NT2/D1 (cell line): ENCODE results near the gene STAP2.

ENCODE experiments used
- DNase-seq: peaks from one replicate; pipeline ENCODE4 v3.0.0-alpha.2; 2011; ENCODE audit warnings: low read depth, low spot score
- H3K27me3 ChIP-seq: 2 replicates; pipeline ENCODE4 v1.6.0; 2011; ENCODE audit warnings: mild to moderate bottlenecking; ENCODE audit not compliant: insufficient read length, insufficient read depth
- H3K36me3 ChIP-seq: 2 replicates; pipeline ENCODE4 v1.6.1; 2011; ENCODE audit warnings: mild to moderate bottlenecking, low read length, mixed read lengths; ENCODE audit not compliant: insufficient read depth, insufficient read length
- H3K4me1 ChIP-seq: 2 replicates; pipeline ENCODE4 v1.5.1; 2011; ENCODE audit not compliant: insufficient read depth, insufficient read length
- H3K4me3 ChIP-seq: 2 replicates; pipeline ENCODE4 v1.5.1; 2011; ENCODE audit warnings: low read depth; ENCODE audit not compliant: insufficient read length
- H3K9ac ChIP-seq: 2 replicates; pipeline ENCODE4 v1.6.0; 2011; ENCODE audit warnings: low read depth; ENCODE audit not compliant: insufficient read length
- H3K9me3 ChIP-seq: 2 replicates; pipeline ENCODE4 v1.5.1; 2011; ENCODE audit warnings: mild to moderate bottlenecking, low read length; ENCODE audit not compliant: insufficient read depth
- SUZ12 ChIP-seq: IDR thresholded peaks from 2 replicates; pipeline ENCODE4 v1.6.1; 2011; ENCODE audit not compliant: insufficient read length, insufficient read depth; ENCODE audit errors: extremely low read depth
- YY1 ChIP-seq: IDR thresholded peaks from 2 replicates; pipeline ENCODE4 v1.6.1; 2011; ENCODE audit not compliant: insufficient read length, insufficient read depth
- ZNF274 ChIP-seq: IDR thresholded peaks from 2 replicates; pipeline ENCODE4 v1.6.1; 2011; ENCODE audit warnings: mild to moderate bottlenecking, low read depth, low read length

Gene STAP2

DNA sequence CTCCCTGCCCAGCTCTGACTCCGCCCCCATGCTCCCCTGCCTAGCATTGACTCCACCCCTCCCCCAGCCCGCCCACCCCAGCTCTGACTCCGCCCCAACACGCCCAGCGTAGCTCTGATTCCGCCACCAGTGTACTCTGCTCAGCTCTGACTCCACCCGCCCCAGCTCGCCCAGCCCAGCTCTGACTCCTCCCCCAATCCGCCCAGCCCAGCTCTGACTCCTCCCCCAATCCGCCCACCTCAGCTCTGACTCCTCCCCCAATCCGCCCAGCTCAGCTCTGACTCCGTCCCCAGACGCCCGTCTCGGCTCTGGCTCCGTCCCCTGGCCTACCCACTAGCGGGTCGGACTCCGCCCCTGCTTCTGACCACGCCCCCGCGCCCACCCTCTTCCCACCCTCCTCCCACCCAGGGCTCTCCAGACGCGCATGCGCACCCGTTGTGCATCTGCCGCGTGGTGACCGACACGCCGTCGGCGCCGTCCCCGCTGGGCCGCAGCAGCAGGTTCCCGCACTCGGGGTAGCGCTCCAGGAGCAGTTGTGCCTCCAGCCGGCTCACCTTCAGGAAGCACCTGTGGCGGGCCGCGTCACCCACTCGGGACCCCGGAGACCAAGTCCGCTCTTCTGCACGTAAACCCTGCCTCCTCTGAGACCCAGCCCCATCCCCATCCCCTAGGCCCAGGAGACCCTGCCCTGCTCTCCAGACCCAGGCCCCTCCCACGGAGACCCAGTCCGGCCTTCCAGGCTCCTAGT lies 10.2 kb downstream of the STAP2 start:
- H3K36me3 ChIP-seq = peaks cover 12% of the 10 kb centered on the region
- peak overlapping the region; percentile 85 for H3K4me3 ChIP-seq
- no peaks in the 10 kb centered on the region for H3K27me3 ChIP-seq
- peak overlapping the region; percentile 93 for H3K9ac ChIP-seq
- peaks cover 6% of the 10 kb centered on the region for H3K4me1 ChIP-seq
- H3K9me3 ChIP-seq = no peaks in the 10 kb centered on the region
- TF ChIP-seq YY1 = no peak
- no peak for TF ChIP-seq ZNF274
- no peak for TF ChIP-seq SUZ12
- DNase-seq = peak; percentile 94

DNA sequence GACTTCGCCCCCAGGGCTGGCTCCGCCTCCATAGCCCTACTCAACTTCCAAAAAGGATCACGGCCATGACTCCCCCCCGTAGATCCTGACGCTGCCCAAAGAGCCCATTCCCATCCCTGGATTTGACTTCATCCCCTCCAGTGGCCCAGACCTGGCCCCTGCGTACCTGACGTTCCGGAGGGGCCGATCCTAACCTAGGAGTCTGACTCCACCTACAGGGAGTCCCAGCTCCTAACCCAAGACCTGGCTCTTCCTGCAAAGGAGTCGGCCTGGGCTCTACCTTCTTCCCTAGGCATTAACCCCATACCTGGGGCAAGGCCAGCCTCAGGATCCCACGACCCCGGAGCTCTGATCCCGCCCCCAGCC lies 10.8 kb downstream of the STAP2 start:
- TF ChIP-seq SUZ12 (no peak), ZNF274 (no peak), YY1 (no peak)
- Histone ChIP-seq H3K9me3 (no peaks in the 10 kb centered on the region), H3K4me3 (peak overlapping the region; percentile 42), H3K36me3 (peaks cover 16% of the 10 kb centered on the region), H3K27me3 (no peaks in the 10 kb centered on the region), H3K9ac (peak overlapping the region; percentile 68), H3K4me1 (peaks cover 6% of the 10 kb centered on the region)
- no peak for DNase-seq

DNA sequence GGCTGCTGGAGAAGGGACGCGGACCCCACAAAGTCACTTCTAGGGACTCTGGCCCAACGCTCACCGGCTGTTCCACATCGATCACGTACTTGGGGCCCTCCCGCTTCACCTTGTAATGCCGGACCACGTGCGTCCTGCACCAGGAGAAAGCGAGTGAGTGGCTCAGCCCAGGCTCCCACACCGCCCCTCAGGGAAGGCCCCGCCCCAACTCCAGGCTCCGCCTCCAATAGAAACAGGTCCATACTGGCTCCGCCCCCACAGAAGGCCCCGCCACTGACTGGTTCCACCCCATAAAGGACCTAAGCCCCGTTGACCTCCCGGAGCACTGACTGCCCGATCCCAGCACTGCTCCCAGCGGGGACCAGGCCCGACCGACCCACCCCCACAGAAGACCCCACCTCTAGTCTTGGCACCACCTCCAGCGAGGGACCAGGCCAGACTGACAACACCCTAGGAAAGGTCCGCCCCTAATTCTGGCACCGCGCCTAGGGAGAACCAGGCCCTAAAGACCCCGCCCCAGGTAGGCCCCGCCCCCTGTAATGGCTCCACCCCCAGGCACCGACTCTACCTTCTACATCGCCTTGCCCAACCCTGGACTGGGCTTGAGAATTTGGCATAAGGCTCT lies 11.3 kb downstream of the STAP2 start:
- DNase-seq = peak; percentile 89
- TF ChIP-seq SUZ12 = no peak
- TF ChIP-seq YY1 = no peak
- Histone ChIP-seq H3K4me3 (peak overlapping the region; percentile 48), H3K9ac (peak overlapping the region; percentile 68), H3K27me3 (no peaks in the 10 kb centered on the region), H3K36me3 (peaks cover 18% of the 10 kb centered on the region), H3K9me3 (peaks cover under 1% of the 10 kb centered on the region; the same call in 1 of the 2 replicates), H3K4me1 (peaks cover 6% of the 10 kb centered on the region)

DNA sequence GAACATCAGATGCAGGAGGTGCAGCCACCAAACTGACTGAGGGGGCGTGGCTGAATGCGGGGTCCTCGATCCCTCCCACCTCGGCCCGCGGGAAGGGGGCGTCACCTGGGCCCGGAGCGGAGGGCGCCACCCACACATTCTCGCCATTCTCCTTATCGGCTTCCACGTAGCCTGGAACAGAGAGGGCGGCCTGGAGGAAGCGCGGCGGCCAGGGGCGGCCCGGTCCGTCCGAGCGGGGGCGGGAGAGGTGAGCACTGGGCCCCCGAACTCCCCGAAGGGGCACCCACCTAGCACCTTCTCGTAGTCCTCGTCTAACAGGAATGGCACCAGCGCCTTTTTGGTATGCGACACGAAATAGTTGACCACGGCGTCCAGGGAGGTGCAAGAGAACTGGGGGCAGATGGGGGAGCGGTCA lies 11.8 kb downstream of the STAP2 start:
- Histone ChIP-seq H3K36me3 (peaks cover 18% of the 10 kb centered on the region), H3K9ac (peak overlapping the region; percentile 61), H3K27me3 (no peaks in the 10 kb centered on the region), H3K4me3 (peak overlapping the region; percentile 48), H3K9me3 (peaks cover 6% of the 10 kb centered on the region), H3K4me1 (peaks cover 6% of the 10 kb centered on the region)
- TF ChIP-seq SUZ12 (no peak), YY1 (no peak), ZNF274 (no peak)
- DNase-seq = peak; percentile 40

GRCh38 chr19:4326215-4326836 lies 12.3 kb downstream of the STAP2 start:
- Histone ChIP-seq H3K9me3 (peaks cover 11% of the 10 kb centered on the region), H3K4me1 (peaks cover 6% of the 10 kb centered on the region), H3K27me3 (no peaks in the 10 kb centered on the region), H3K4me3 (peak overlapping the region; percentile 48), H3K36me3 (peaks cover 18% of the 10 kb centered on the region), H3K9ac (peak overlapping the region; percentile 6)
- TF ChIP-seq ZNF274 (no peak), YY1 (no peak), SUZ12 (no peak)
- DNase-seq = no peak

- peaks cover 6% of the 10 kb centered on the region for H3K4me1 ChIP-seq
- no peak overlapping the region for H3K4me3 ChIP-seq
- peaks cover 32% of the 10 kb centered on the region for H3K9me3 ChIP-seq
- no peak for DNase-seq
- H3K27me3 ChIP-seq = peaks cover 3% of the 10 kb centered on the region
- no peak for TF ChIP-seq ZNF274
- no peak for TF ChIP-seq YY1
- no peak for TF ChIP-seq SUZ12
- peaks cover 15% of the 10 kb centered on the region for H3K36me3 ChIP-seq
- no peak overlapping the region for H3K9ac ChIP-seq
Observed at GRCh38 chr19:4324228-4324627, 14.4 kb downstream of the STAP2 start.

DNA sequence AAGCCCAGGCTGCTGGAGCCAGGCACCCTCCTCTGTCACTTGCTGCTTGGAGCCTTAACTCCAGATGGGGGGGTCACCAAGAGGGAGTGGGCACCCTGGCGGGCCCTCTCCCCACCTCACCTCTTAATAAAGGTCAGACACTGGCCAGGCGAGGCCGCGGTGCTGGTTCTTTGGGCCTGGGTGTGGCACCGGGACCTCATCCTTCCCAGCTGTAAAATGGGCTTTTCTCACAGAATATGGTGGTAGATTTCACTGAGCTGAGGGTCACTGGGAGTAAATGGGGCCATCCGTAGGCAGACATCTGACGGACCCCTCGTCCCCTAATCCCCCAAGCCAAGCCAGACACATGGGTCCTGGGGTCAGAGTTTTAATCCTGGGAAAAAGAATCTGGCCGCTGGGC lies 14.9 kb downstream of the STAP2 start:
- H3K9me3 ChIP-seq = peaks cover 37% of the 10 kb centered on the region
- H3K9ac ChIP-seq = no peak overlapping the region

More for the DNA sequence above, 14.9 kb downstream of the STAP2 start:
- TF ChIP-seq YY1 (no peak), ZNF274 (no peak), SUZ12 (no peak)
- no peak overlapping the region for H3K4me3 ChIP-seq
- DNase-seq = no peak
- peaks cover 6% of the 10 kb centered on the region for H3K4me1 ChIP-seq
- H3K27me3 ChIP-seq = peaks cover 3% of the 10 kb centered on the region
- H3K36me3 ChIP-seq = peaks cover 16% of the 10 kb centered on the region
